Mucosa of stomach (tissue), 1 donor: ENCODE results near the gene RETREG1.
A peak's percentile ranks its signal among the peaks of the same experiment; 100 is the strongest.
"Not testable (repeated sequence)": the region's sequence is repeated elsewhere in the genome, so short reads cannot be mapped to it uniquely, and the experiment has no call there.

Source experiments
- H3K27me3 ChIP-seq: one replicate; pipeline ENCODE4 v1.7.0; 2013; ENCODE audit warnings: mild to moderate bottlenecking, low read length; ENCODE audit not compliant: control insufficient read depth, insufficient read depth
- H3K36me3 ChIP-seq: one replicate; pipeline ENCODE4 v1.7.0; 2013; ENCODE audit warnings: low read length; ENCODE audit not compliant: control insufficient read depth, insufficient read depth
- H3K4me1 ChIP-seq: one replicate; pipeline ENCODE4 v1.7.0; 2013; ENCODE audit warnings: mild to moderate bottlenecking, low read length; ENCODE audit not compliant: control insufficient read depth, insufficient read depth
- H3K4me3 ChIP-seq: one replicate; pipeline ENCODE4 v1.7.0; 2013; ENCODE audit warnings: low read length
- H3K9ac ChIP-seq: one replicate; pipeline ENCODE4 v1.7.0; 2013; ENCODE audit warnings: mild to moderate bottlenecking, low read length, moderate library complexity
- H3K9me3 ChIP-seq: one replicate; pipeline ENCODE4 v1.7.0; 2013; ENCODE audit warnings: mild to moderate bottlenecking, low read length, moderate library complexity; ENCODE audit not compliant: control insufficient read depth
- donor health status: Pancreatic carcinoma.

RETREG1 gene

GRCh38 chr5:16485656-16486055, 131.1 kb downstream of the RETREG1 start:
- Histone ChIP-seq H3K9ac (no peak overlapping the region), H3K27me3 (no peaks in the 10 kb centered on the region), H3K36me3 (no peaks in the 10 kb centered on the region), H3K4me1 (peaks cover 15% of the 10 kb centered on the region), H3K9me3 (no peaks in the 10 kb centered on the region), H3K4me3 (no peak overlapping the region)

GRCh38 chr5:16484081-16484480, 132.7 kb downstream of the RETREG1 start:
- H3K9ac ChIP-seq: no peak overlapping the region
- no peaks in the 10 kb centered on the region for H3K9me3 ChIP-seq

GRCh38 chr5:16483361-16483760, 133.4 kb downstream of the RETREG1 start:
- no peak overlapping the region for H3K9ac ChIP-seq
- no peaks in the 10 kb centered on the region for H3K36me3 ChIP-seq
- H3K4me1 ChIP-seq: peaks cover 15% of the 10 kb centered on the region
- H3K9me3 ChIP-seq: no peaks in the 10 kb centered on the region
- H3K27me3 ChIP-seq: no peaks in the 10 kb centered on the region
- H3K4me3 ChIP-seq: no peak overlapping the region

More at GRCh38 chr5:16484081-16484480, 132.7 kb downstream of the RETREG1 start:
- no peaks in the 10 kb centered on the region for H3K27me3 ChIP-seq
- peaks cover 15% of the 10 kb centered on the region for H3K4me1 ChIP-seq
- no peak overlapping the region for H3K4me3 ChIP-seq
- H3K36me3 ChIP-seq: no peaks in the 10 kb centered on the region

- H3K4me1 ChIP-seq: peaks cover 10% of the 10 kb centered on the region
- no peaks in the 10 kb centered on the region for H3K36me3 ChIP-seq
- no peaks in the 10 kb centered on the region for H3K27me3 ChIP-seq
- H3K9me3 ChIP-seq: no peaks in the 10 kb centered on the region
- H3K9ac ChIP-seq: no peak overlapping the region
- H3K4me3 ChIP-seq: no peak overlapping the region
Observed at GRCh38 chr5:16482891-16483290, 133.9 kb downstream of the RETREG1 start.

- Histone ChIP-seq H3K27me3 (no peaks in the 10 kb centered on the region), H3K9ac (no peak overlapping the region), H3K4me3 (no peak overlapping the region), H3K9me3 (no peaks in the 10 kb centered on the region), H3K36me3 (no peaks in the 10 kb centered on the region), H3K4me1 (no peaks in the 10 kb centered on the region)
Observed at GRCh38 chr5:16480821-16481538, 135.8 kb downstream of the RETREG1 start.

GRCh38 chr5:16480144-16480543, 136.7 kb downstream of the RETREG1 start:
- H3K36me3 ChIP-seq: no peaks in the 10 kb centered on the region
- H3K4me1 ChIP-seq: peaks cover 3% of the 10 kb centered on the region
- no peak overlapping the region for H3K9ac ChIP-seq

GRCh38 chr5:16477541-16477940, 139.3 kb downstream of the RETREG1 start:
- Histone ChIP-seq H3K4me3 (no peak overlapping the region), H3K27me3 (no peaks in the 10 kb centered on the region), H3K9ac (no peak overlapping the region), H3K4me1 (peaks cover 7% of the 10 kb centered on the region), H3K9me3 (no peaks in the 10 kb centered on the region), H3K36me3 (no peaks in the 10 kb centered on the region)

More at GRCh38 chr5:16480144-16480543, 136.7 kb downstream of the RETREG1 start:
- no peaks in the 10 kb centered on the region for H3K9me3 ChIP-seq
- H3K27me3 ChIP-seq: no peaks in the 10 kb centered on the region
- no peak overlapping the region for H3K4me3 ChIP-seq

- not testable (repeated sequence) for H3K27me3 ChIP-seq, H3K4me3 ChIP-seq, H3K36me3 ChIP-seq, H3K9ac ChIP-seq, H3K4me1 ChIP-seq, H3K9me3 ChIP-seq
Observed at GRCh38 chr5:16476417-16476816, 140.4 kb downstream of the RETREG1 start.

GRCh38 chr5:16471387-16471786, 145.4 kb downstream of the RETREG1 start:
- Histone ChIP-seq H3K4me1 (peaks cover 18% of the 10 kb centered on the region), H3K4me3 (no peak overlapping the region), H3K27me3 (no peaks in the 10 kb centered on the region), H3K36me3 (no peaks in the 10 kb centered on the region), H3K9me3 (no peaks in the 10 kb centered on the region), H3K9ac (no peak overlapping the region)

GRCh38 chr5:16467363-16468219, 149.2 kb downstream of the RETREG1 start:
- Histone ChIP-seq H3K4me1 (peaks cover 22% of the 10 kb centered on the region), H3K36me3 (peaks cover 3% of the 10 kb centered on the region), H3K9me3 (no peaks in the 10 kb centered on the region), H3K9ac (no peak overlapping the region), H3K4me3 (no peak overlapping the region), H3K27me3 (no peaks in the 10 kb centered on the region)

GRCh38 chr5:16465544-16466432, 151.0 kb downstream of the RETREG1 start, which contains the start of gene ZNF622:
ZNF622 (minus strand) TSS chr5:16465800; CDS start chr5:16465665, 135 bp downstream.
- peak within 1 kb of the TSS; percentile 83 for H3K9ac ChIP-seq
- H3K4me3 ChIP-seq: peak within 1 kb of the TSS; percentile 98
- H3K9me3 ChIP-seq: no peaks in the 10 kb centered on the region
- H3K4me1 ChIP-seq: peaks cover 20% of the 10 kb centered on the region
- H3K36me3 ChIP-seq: peaks cover 7% of the 10 kb centered on the region
- H3K27me3 ChIP-seq: no peaks in the 10 kb centered on the region
